Muscle of arm (tissue), 12 donors: ENCODE results near the gene RYK. TPM values are rescaled to one million over a fixed set of nuclear protein-coding genes. Genes with fewer than 3 reads are reported as not detected.

Experiments used
- DNase-seq: peaks from one replicate; pipeline ENCODE4 v3.0.0-alpha.2; 2013
- polyA plus RNA-seq, 12 donors: library from polyadenylated mRNA; unstranded; fragments of 120-200 nt; gene quantifications; one replicate each; pipeline ENCODE4 v1.2.1, GENCODE V29; 2013; ENCODE audit not compliant: insufficient read length in 12 of 12

Gene RYK
- polyA plus RNA-seq, 12 donors: 49.5 to 98.5 (median 65.8) TPM; not detected in 1

DNA sequence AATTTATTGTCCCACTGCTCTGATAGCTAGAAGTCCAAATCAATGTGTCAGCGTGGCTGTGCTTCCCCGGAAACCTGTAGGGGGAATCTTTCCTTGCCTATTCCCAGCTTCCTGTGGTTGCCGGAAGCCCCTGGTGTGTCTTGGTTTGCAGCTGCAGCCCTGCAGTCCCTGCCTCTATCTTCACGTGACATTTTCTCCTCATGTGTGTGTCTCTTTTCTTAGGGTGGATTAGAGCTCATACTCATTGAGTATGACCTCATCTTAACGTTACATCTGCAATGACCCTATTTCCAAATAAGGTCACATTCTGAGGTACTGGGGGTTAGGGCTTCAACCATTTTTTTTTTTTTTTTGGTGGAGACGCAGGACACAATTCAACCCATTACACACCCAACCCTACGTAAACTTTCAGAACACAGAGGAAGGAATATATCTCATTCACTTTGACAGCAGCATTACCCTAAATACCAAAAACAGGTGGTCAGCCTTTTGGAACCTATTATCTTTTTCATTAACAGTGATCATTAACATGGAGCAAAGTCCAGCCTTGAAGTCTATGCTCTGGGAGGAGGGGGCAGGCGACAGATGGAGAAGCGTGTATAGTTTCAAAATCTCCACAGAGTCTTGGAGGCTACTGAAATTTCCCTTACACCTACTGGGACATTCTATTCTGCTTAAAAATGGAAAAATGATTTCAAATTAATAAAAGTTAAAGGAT, 88.6 kb downstream of the RYK start:
- DNase-seq: no peak

DNA sequence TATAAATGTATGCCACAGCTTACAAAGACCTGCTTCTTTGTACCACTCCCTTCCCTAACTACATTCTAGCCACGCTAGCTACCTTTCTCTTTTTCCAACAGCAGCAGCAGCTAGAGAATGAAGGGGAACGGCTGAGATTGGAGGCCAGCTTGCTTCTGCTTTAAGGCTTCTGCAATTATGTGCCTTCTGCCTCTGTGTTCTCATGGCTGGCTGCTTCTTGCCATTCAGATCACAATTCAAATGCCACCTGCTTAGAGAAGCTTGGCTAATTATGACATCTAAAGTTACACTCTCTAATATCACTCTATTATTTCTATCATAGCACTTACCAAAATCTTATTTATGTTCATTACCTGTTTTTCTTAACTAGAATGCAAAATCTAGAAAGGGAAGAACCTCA, 95.2 kb downstream of the RYK start:
- no peak for DNase-seq

DNA sequence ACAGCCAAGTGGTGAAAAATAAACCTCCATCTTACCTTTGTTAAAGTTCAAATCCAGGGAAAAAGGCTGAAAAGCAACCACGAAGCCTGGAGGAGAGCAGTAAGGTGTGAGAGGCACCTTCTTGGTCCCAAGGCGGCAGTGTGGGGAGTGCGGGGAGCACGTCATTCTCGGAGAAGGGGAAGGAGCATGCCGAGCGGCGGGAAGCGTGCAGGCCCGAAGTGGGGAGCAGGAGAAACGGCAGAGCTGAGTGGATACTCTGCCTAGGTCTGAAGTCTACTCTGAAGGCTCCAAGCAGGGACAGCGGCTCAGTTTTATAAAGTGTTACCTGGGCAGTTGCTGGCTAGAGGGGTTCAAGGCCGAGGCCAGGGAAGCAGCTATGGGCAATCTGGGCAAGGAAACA, 96.9 kb downstream of the RYK start:
- no peak for DNase-seq

DNA sequence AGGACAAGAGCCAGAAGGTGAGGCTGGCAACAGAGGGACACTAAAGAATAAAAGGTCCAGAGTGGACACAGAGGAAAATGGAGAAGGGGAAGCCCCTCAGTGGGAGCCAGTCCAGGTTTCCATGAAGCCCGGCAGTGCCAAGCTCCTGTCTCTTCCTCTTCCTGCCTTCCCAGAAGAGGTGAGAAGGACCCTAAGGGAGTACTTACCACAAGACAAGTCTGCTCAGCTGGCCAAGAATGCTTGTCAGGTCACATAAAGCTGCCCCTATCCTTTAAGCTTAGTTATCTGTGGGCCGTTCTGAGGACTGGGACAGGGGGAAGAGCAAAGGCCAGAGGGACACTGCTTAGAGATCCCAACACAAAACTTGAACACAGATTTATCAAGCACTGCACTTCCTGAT, 100.2 kb downstream of the RYK start:
- no peak for DNase-seq

DNA sequence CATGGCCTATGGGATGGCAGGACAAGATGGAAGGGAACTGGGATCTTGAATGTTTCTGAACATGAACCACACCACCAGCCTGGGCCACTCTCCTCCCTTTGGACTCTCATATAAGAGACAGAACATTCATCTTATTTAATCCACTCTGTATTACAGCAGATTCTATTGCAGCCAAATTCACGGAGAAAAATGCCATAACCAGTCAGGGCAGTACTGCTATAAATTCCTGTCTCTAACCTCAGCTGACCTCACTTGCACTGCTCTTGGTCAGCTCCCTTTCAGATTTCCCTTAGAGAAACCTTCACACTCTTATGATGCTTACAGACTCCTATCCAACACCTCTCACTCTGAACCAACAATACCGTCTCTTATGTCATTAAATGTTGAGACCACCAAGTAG, 101.4 kb downstream of the RYK start:
- DNase-seq: no peak

DNA sequence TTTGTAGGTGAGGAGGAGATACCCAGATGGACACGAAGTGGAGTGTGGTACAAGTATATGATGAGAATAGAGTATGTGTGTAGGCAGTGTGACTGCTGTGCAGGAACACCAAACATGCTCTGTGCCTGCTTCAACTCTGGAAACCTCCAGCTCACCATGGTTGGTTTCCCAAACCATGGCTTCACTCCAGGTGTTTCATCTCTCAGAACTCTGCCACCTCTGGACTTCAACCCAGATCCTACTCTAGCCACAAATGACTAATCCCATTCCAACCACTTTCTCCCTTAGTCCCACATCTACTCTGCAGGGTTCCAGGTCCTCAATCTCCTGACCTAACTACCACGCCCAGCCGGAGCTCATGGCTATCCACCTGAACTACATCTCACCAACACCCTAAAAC, 102.1 kb downstream of the RYK start:
- no peak for DNase-seq

DNA sequence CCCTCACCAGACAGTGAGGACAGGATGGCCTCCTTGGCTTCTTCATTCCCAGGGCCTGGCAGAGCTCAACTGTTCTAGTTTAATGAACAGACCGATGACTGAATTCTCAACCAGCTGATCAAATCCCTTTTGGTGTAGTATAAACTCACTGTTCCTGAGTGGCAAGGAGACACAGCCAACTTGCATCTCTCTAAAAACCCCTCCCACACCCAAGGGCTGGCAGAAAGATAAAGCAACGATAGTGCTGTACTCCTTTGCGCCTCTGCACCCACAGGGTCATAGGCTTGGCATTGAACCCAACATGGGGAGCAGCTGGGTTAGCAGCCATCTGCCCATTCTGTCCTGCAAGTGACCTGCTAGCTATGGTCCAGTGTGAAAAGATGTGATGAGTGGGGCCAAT, 103.2 kb downstream of the RYK start:
- DNase-seq: no peak

DNA sequence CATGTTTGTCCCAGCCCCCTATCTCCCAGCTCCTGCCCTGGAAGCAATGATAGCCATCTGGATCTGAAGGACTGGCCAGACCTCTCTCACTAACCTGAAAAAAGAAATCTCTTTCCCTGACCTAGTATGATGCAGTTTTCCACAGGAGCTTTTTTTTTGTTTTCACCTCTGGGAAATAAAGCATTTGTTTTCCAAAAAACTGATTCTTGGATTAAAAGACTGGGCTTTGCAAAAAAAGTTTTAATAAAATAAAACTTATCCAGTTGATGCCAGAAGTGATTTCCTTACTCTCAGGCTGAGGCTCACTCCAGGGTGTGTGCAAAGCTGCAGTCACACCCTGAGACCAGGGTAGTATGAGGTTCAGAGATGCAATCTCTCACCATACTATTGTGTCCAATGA, 104.0 kb downstream of the RYK start:
- DNase-seq: peak; percentile 6

DNA sequence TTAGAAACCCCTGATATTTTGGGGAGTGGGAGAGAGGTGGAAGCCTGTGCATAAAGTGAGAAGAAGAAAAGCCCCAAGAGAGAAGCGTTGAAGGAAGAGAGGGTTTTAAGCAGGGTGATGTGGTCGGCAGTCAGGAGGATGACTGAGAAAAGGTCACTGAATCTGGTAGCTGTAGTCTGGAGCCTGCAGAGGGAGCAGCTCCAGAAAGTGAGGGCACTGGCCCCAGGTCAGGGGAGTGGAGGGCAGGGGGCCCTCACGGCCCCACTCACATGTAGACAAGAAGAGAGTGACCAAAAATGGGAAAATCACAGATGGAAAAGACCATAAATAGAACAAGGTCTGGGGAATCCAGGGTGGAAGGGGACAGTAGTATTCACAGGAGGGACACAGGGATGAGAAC, 105.5 kb downstream of the RYK start:
- DNase-seq: no peak

- no peak for DNase-seq
These were observed 106.0 kb downstream of the RYK start for GRCh38 chr3:134144694-134145093.

- DNase-seq: no peak
These were observed 106.7 kb downstream of the RYK start for GRCh38 chr3:134143828-134144401.

GRCh38 chr3:134136604-134137003, 114.1 kb downstream of the RYK start:
- DNase-seq: no peak

- DNase-seq: no peak
These were observed 115.8 kb downstream of the RYK start for GRCh38 chr3:134134698-134135415.

GRCh38 chr3:134134240-134134639, 116.4 kb downstream of the RYK start:
- no peak for DNase-seq

GRCh38 chr3:134132961-134133360, 117.7 kb downstream of the RYK start:
- DNase-seq: no peak

DNA sequence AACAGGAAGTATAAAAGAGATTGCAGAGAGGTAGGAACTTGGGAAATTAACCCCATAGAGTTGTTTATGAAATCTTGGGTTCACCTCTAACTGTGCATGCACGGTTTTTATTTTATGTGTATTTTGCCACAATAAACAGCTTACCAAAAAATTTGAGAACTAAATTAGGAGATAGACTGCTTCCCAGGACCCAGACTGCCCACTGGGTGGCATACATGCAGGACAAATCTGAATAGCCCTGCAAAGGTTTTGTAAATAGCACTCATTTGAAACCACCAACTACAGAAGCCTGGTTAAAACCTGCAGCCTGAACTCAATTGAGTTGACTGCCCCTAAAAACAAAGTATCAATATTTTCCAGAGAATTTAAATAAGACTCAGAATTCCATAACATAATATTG, 124.5 kb downstream of the RYK start:
- DNase-seq: no peak

DNA sequence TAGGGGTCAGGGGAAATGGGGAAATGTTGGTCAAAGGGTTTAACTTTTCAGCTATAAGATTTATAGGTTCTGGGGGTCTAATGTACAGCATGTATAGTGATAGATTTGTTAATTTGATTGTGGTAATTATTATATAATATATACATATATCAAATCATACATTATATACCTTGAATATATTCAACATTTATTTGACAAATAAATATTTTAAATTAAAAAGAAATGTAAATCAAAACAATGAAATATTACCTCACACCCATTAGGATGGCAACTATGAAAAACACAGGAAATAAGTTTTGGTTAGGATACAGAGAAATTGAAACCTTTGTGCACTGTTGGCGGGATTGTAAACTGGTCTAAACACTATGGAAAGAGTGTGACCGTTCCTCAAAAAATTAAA, 135.9 kb downstream of the RYK start:
- no peak for DNase-seq

DNA sequence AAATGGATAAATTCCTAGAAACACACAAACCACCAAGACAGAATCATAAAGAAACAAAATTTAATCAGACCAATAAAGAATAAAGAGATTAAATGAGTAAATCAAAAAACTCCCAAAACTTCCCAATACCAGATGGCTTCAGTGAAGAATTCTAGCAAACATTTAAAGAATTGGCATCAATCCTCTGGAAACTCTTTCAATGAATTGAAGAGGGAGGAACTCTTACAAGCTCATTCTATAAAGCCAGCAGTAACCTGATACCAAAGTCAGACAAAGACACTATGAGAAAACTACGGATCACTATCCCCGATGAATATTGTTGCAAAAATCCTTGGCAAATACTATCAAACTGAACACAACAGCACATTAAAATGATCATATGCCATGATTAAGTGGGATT, 139.0 kb downstream of the RYK start:
- DNase-seq: peak; percentile 12

DNA sequence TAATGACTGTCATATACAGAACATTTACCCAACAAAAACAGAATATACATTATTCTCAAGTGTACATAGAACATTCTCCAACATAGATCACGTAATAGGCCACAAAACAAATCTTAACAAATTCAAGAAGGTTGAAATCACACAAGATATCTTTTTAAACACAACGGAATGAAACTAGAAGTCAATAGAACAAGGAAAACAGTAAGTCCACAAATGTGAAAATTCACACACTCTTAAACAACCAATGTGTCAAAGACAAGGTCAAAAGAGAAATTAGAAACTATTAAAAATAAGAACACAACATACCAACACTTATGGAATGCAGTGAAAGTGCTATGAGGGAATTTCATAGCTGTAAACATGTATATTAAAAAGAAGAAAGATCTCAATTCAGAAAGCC, 139.7 kb downstream of the RYK start:
- no peak for DNase-seq
